Endothelial cell of hepatic sinusoid (primary cell): ENCODE results near the gene POLD1.

ENCODE experiments used
- in situ Hi-C: cut with HindIII; loops from 2 replicates; pipeline ENCODE4 v1.10.0; 2017; ENCODE audit warnings: low sequenced_read_pairs

Gene POLD1

GRCh38 chr19:50460161-50460765 is 76.1 kb downstream of the POLD1 start:
- in situ Hi-C loops = no loop called here

DNA sequence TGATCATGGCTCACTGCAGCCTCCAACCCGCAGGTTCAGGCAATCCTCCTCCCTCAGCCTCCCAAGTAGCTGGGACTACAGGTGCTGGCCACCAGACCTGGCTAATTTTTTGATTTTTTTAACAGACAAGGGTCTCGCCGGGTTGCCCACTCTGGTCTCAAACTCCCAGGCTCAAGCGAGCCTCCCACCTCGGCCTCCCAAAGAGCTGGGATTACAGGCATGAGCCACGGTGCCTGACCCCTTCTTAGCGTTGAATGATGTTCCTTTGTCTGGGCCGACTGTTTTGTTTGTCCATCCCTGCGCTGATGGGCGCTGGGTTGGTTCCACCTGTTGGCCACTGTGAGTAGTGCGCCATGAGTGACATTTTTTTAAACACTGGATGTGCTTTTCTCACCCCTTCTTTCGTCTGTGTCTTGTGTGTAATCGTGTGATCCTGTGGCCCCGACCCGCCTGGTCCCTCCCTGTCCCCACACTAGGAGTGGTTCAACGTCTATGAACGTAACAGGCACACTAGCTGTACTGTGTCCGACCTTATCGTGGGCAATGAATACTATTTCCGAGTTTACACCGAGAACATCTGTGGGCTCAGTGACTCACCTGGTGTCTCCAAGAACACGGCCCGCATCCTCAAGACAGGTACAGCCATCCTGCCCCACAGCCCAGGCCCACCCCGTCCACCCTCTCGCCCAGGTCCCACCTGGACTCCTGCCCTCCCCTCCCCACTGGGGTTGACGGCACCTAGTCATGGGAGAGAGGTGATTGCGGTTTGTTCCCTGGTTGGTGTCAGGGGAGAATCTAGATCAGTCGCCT is 77.1 kb downstream of the POLD1 start:
- in situ Hi-C loops = no loop called here

DNA sequence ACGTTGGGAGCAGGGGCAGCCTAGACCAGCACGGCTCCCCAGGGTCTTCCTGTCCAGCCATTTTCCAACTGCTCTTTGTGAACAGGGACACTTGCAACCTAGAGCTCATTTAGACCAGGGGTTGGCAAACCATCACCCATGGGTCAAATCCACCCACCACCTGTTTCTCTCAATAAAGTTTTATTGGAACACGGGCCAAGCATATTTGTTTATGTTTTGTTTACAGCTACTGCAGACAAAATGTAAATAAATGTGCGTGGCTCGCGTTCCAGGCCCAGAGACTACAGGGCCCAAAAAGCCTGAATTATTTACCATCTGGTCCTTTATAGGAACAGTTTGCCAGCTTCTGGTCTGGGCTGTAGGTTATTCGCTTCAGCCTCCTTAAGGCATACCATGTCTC is 78.8 kb downstream of the POLD1 start:
- in situ Hi-C loops = no loop called here

GRCh38 chr19:50464348-50464747 is 80.2 kb downstream of the POLD1 start:
- in situ Hi-C loops = no loop called here

DNA sequence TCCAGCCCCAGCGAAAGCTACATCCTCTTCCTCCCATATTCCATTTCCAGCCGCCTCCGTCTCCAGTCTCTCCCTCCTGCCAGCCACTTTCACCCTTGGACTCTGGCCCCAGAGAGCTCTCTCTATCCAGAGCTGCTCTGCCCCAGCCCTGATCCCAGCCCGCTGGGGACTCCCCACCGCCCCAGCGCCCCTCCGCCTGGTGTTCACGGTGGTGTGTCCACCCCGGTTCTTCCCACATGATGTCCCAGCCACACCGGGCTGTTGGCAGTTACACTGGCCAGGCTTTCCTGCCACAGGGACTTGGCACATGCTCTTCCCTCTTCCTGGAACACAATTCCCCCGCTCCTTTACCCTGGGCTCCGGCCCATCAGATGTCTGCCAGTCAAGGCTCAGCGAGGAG is 80.9 kb downstream of the POLD1 start:
- in situ Hi-C loops = no loop called here

- in situ Hi-C loops = no loop called here
These were observed 82.0 kb downstream of the POLD1 start for GRCh38 chr19:50465986-50466705.

DNA sequence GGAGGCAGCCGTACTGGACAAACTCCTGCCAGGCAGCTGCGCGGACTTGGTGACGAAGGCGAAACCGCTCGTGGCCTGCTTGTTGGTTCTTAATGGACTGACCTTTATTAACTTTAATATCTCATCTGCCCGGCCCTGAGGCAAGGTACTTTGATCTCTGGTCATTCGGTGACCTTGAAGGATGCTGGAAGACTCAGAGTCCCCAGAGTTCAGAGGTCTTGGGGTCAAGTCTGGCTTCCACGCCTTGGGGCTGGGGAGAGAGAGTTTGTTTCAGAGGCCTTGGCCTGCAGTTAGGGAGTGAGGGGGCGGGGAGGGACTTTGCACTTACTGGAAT is 82.5 kb downstream of the POLD1 start:
- in situ Hi-C loops = no loop called here

GRCh38 chr19:50467566-50467965 is 83.4 kb downstream of the POLD1 start:
- in situ Hi-C loops = no loop called here
